GM06990 (cell line): ENCODE results near the gene PFKFB3.
"Not testable (repeated sequence)": the region's sequence is repeated elsewhere in the genome, so short reads cannot be mapped to it uniquely, and the experiment has no call there.

ENCODE experiments used
- DNase-seq: peaks from one replicate; pipeline ENCODE4 v3.0.0-alpha.2; 2011; ENCODE audit not compliant: insufficient read length; ENCODE audit errors: extremely low read depth
- H3K27me3 ChIP-seq: replicated peaks from 2 replicates; pipeline ENCODE4 v1.6.0; 2011; ENCODE audit warnings: low read length; ENCODE audit not compliant: control insufficient read depth, insufficient read depth
- H3K36me3 ChIP-seq: 2 replicates; pipeline ENCODE4 v1.5.1; 2011; ENCODE audit warnings: low read length; ENCODE audit not compliant: control insufficient read depth, insufficient read depth
- H3K4me3 ChIP-seq: replicated peaks from 2 replicates; pipeline ENCODE4 v1.5.1; 2011; ENCODE audit warnings: low read depth, mild to moderate bottlenecking, control low read depth, low read length
- CTCF ChIP-seq: IDR thresholded peaks from 2 replicates; pipeline ENCODE4 v1.5.1; 2011; ENCODE audit warnings: low read length, control low read depth, mild to moderate bottlenecking, inconsistent platforms; ENCODE audit not compliant: insufficient read depth, poor library complexity, severe bottlenecking

The PFKFB3 gene

GRCh38 chr10:6195846-6196245 is 6.9 kb upstream of the PFKFB3 start:
- Histone ChIP-seq H3K27me3 (no peaks in the 10 kb centered on the region; the same call in 1 of the 2 replicates), H3K4me3 (no peak overlapping the region), H3K36me3 (no peaks in the 10 kb centered on the region)
- DNase-seq: no peak
- TF ChIP-seq CTCF: no peak

GRCh38 chr10:6196524-6196923 is 6.2 kb upstream of the PFKFB3 start:
- not testable (repeated sequence) for H3K27me3 ChIP-seq, H3K36me3 ChIP-seq, H3K4me3 ChIP-seq

GRCh38 chr10:6197321-6197720 is 5.4 kb upstream of the PFKFB3 start:
- DNase-seq: no peak
- no peak for TF ChIP-seq CTCF
- H3K4me3 ChIP-seq: no peak overlapping the region
- no peaks in the 10 kb centered on the region; the same call in 1 of the 2 replicates for H3K27me3 ChIP-seq
- H3K36me3 ChIP-seq: no peaks in the 10 kb centered on the region

More at GRCh38 chr10:6196524-6196923, 6.2 kb upstream of the PFKFB3 start:
- not testable (repeated sequence) for DNase-seq

GRCh38 chr10:6198171-6198570 is 4.6 kb upstream of the PFKFB3 start:
- Histone ChIP-seq H3K27me3 (no peaks in the 10 kb centered on the region; the same call in 1 of the 2 replicates), H3K36me3 (no peaks in the 10 kb centered on the region), H3K4me3 (no peak overlapping the region)
- DNase-seq: no peak
- no peak for TF ChIP-seq CTCF

GRCh38 chr10:6199131-6199733 is 3.5 kb upstream of the PFKFB3 start:
- no peaks in the 10 kb centered on the region for H3K36me3 ChIP-seq
- no peaks in the 10 kb centered on the region; the same call in 1 of the 2 replicates for H3K27me3 ChIP-seq
- TF ChIP-seq CTCF: no peak
- H3K4me3 ChIP-seq: no peak overlapping the region
- no peak for DNase-seq

GRCh38 chr10:6200440-6200733 is 2.3 kb upstream of the PFKFB3 start:
- Histone ChIP-seq H3K4me3 (no peak overlapping the region; the same call in 1 of the 2 replicates), H3K36me3 (no peaks in the 10 kb centered on the region), H3K27me3 (no peaks in the 10 kb centered on the region; the same call in 1 of the 2 replicates)
- no peak for DNase-seq
- no peak for TF ChIP-seq CTCF
